LNCaP clone FGC (cell line): ENCODE results near the gene OSR1.

Source experiments
- DNase-seq: peaks from one replicate; pipeline ENCODE4 v3.0.0-alpha.2; 2011; ENCODE audit warnings: low read depth
- H3K4me3 ChIP-seq: 2 replicates; pipeline ENCODE4 v1.5.1; 2011; ENCODE audit warnings: mild to moderate bottlenecking, low read depth, low read length, control low read depth
- CTCF ChIP-seq: IDR thresholded peaks from 2 replicates; pipeline ENCODE4 v1.5.1; 2012; ENCODE audit warnings: mild to moderate bottlenecking; ENCODE audit not compliant: control insufficient read depth, insufficient read depth; ENCODE audit errors: extremely low read depth

Gene OSR1

GRCh38 chr2:19355416-19355821 is 3.0 kb downstream of the OSR1 start:
- no peak for TF ChIP-seq CTCF
- DNase-seq: no peak
- no peak overlapping the region for H3K4me3 ChIP-seq

- no peak overlapping the region for H3K4me3 ChIP-seq
These were observed 3.4 kb downstream of the OSR1 start for GRCh38 chr2:19355014-19355405.

DNA sequence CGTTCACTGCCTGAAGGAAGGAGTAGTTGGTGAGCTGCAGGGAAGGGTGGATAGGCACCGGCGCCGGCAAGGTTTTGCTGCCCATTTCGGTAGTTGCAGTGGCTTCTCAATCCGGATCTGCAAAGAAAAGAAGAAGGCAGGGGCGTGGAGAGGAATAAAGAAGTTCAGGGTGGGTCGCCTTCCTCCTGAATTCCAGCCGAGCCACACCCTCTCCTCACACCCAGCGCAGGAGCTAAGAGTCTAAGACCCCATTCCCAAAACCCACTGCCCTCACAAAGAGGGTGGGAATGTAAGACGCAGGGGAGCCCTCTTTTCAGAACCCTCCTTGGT is 4.7 kb downstream of the OSR1 start:
- TF ChIP-seq CTCF: no peak
- no peak for DNase-seq
- no peak overlapping the region for H3K4me3 ChIP-seq

More at GRCh38 chr2:19355014-19355405, 3.4 kb downstream of the OSR1 start:
- TF ChIP-seq CTCF: no peak
- DNase-seq: no peak

- TF ChIP-seq CTCF: no peak
- H3K4me3 ChIP-seq: no peak overlapping the region
- DNase-seq: no peak
These were observed 5.3 kb downstream of the OSR1 start for GRCh38 chr2:19352946-19353720.

- DNase-seq: no peak
- no peak overlapping the region for H3K4me3 ChIP-seq
- no peak for TF ChIP-seq CTCF
These were observed 6.3 kb downstream of the OSR1 start for GRCh38 chr2:19351899-19352697.

- H3K4me3 ChIP-seq: no peak overlapping the region
- no peak for TF ChIP-seq CTCF
- DNase-seq: no peak
These were observed 6.9 kb downstream of the OSR1 start for GRCh38 chr2:19351499-19351898.
